Stomach (tissue), 4 donors: ENCODE measurements around the gene ANKRD12.

Source experiments
- POLR2A ChIP-seq, 4 donors: fragments of 450-650 bp; IDR thresholded peaks; one replicate each; pipeline ENCODE4 v1.6.1; 2016; ENCODE audit warnings: antibody characterized with exemption in 4 of 4, control low read depth in 2 of 4, mild to moderate bottlenecking in 1 of 4, moderate library complexity in 1 of 4
- TF ChIP-seq, protein P1 (sequence below), 7 experiments: fragments of 450-650 bp in 4 of 7; fragments of 200-600 bp in 3 of 7; sonication (generic) in 3 of 7; IDR thresholded peaks; one replicate each; pipeline ENCODE4 v1.5.1; 2016 to 2019; ENCODE audit warnings: antibody characterized with exemption in 7 of 7, control low read depth in 2 of 7, mild to moderate bottlenecking in 1 of 7

DNA sequence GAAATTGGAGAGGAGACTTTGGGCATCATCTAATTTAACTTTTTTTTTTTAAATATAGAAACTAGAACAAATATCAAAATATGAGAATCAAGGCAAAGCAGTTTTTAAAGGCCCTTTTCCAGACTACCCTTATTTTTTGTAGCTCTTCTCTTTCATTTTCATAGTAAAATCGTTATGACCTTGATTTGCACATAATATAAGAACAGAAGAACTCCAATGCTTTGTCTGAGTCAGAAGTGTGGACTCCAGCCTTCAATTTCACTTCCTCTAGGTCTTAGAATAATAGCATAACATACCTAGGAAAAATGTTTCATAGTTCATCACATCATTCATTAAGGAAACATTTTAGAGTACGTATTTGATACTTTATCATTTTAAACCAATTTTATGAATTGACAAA, 74.4 kb downstream of the ANKRD12 start:
- TF ChIP-seq, protein P1, sequence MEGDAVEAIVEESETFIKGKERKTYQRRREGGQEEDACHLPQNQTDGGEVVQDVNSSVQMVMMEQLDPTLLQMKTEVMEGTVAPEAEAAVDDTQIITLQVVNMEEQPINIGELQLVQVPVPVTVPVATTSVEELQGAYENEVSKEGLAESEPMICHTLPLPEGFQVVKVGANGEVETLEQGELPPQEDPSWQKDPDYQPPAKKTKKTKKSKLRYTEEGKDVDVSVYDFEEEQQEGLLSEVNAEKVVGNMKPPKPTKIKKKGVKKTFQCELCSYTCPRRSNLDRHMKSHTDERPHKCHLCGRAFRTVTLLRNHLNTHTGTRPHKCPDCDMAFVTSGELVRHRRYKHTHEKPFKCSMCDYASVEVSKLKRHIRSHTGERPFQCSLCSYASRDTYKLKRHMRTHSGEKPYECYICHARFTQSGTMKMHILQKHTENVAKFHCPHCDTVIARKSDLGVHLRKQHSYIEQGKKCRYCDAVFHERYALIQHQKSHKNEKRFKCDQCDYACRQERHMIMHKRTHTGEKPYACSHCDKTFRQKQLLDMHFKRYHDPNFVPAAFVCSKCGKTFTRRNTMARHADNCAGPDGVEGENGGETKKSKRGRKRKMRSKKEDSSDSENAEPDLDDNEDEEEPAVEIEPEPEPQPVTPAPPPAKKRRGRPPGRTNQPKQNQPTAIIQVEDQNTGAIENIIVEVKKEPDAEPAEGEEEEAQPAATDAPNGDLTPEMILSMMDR (IDR thresholded peaks at IDR 0.05) = no peak
- no peak for TF ChIP-seq POLR2A (IDR thresholded peaks at IDR 0.05)
